Stimulated activated CD8-positive, alpha-beta memory T cell treated with anti-CD3 and anti-CD28 coated beads, Interleukin-4, amount 100 ng/mL, for 48 hours (primary cell): Measurements from ENCODE around the gene EIF4G3.
"Not testable (repeated sequence)": the region's sequence is repeated elsewhere in the genome, so short reads cannot be mapped to it uniquely, and the experiment has no call there.

Experiments
- DNase-seq: peaks from one replicate; pipeline ENCODE4 v3.0.0-alpha.2; 2020

EIF4G3 gene

GRCh38 chr1:21184276-21184675 is 7.6 kb upstream of the EIF4G3 start:
- DNase-seq: no peak

- DNase-seq: no peak
These were observed 5.6 kb upstream of the EIF4G3 start for GRCh38 chr1:21182181-21182731.

GRCh38 chr1:21178271-21178670 is 1.6 kb upstream of the EIF4G3 start:
- not testable (repeated sequence) for DNase-seq

GRCh38 chr1:21175670-21176581 is 771 bp downstream of the EIF4G3 start:
- DNase-seq: peak; percentile 61

- DNase-seq: peak; percentile 46
These were observed 1.4 kb downstream of the EIF4G3 start for GRCh38 chr1:21175324-21175669.

- DNase-seq: no peak
These were observed 1.9 kb downstream of the EIF4G3 start for GRCh38 chr1:21174654-21175323.

- DNase-seq: no peak
These were observed 2.5 kb downstream of the EIF4G3 start for GRCh38 chr1:21174230-21174629.

GRCh38 chr1:21173096-21173495 is 3.6 kb downstream of the EIF4G3 start:
- DNase-seq: not testable (repeated sequence)

GRCh38 chr1:21170837-21171236 is 5.9 kb downstream of the EIF4G3 start:
- DNase-seq: not testable (repeated sequence)

- DNase-seq: no peak
These were observed 8.3 kb downstream of the EIF4G3 start for GRCh38 chr1:21168444-21168843.

GRCh38 chr1:21165646-21166045 is 11.1 kb downstream of the EIF4G3 start:
- DNase-seq: no peak

GRCh38 chr1:21165076-21165475 is 11.6 kb downstream of the EIF4G3 start:
- DNase-seq: no peak

- no peak for DNase-seq
These were observed 12.4 kb downstream of the EIF4G3 start for GRCh38 chr1:21164266-21164665.

- DNase-seq: no peak
These were observed 13.8 kb downstream of the EIF4G3 start for GRCh38 chr1:21162740-21163464.

- no peak for DNase-seq
These were observed 14.9 kb downstream of the EIF4G3 start for GRCh38 chr1:21161842-21162241.

GRCh38 chr1:21160263-21160796 is 16.4 kb downstream of the EIF4G3 start:
- no peak for DNase-seq

GRCh38 chr1:21157868-21158267 is 18.8 kb downstream of the EIF4G3 start:
- no peak for DNase-seq

- no peak for DNase-seq
These were observed 19.6 kb downstream of the EIF4G3 start for GRCh38 chr1:21157054-21157453.

GRCh38 chr1:21156019-21156418 is 20.7 kb downstream of the EIF4G3 start:
- DNase-seq: no peak

- no peak for DNase-seq
These were observed 22.0 kb downstream of the EIF4G3 start for GRCh38 chr1:21154717-21155116.

- no peak for DNase-seq
These were observed 23.3 kb downstream of the EIF4G3 start for GRCh38 chr1:21153388-21153787.

- DNase-seq: no peak
These were observed 24.1 kb downstream of the EIF4G3 start for GRCh38 chr1:21152423-21153100.
